Ishikawa (cell line): ENCODE results near the gene IP6K1.

Experiments used
- CEBPB ChIP-seq: IDR thresholded peaks from 2 replicates; pipeline ENCODE4 v1.6.1; 2012
- CREB1 ChIP-seq: IDR thresholded peaks from 2 replicates; pipeline ENCODE4 v1.6.1; 2012; ENCODE audit warnings: low read depth
- EGR1 ChIP-seq: IDR thresholded peaks from 2 replicates; pipeline ENCODE4 v1.6.1; 2012
- EP300 ChIP-seq: IDR thresholded peaks from 2 replicates; pipeline ENCODE4 v1.6.1; 2012; ENCODE audit warnings: borderline replicate concordance
- FOXM1 ChIP-seq: IDR thresholded peaks from 2 replicates; pipeline ENCODE4 v1.6.1; 2012; ENCODE audit warnings: low read depth, borderline replicate concordance
- NFIC ChIP-seq: IDR thresholded peaks from 2 replicates; pipeline ENCODE4 v1.6.1; 2012
- RAD21 ChIP-seq: IDR thresholded peaks from 2 replicates; pipeline ENCODE4 v1.6.1; 2012; ENCODE audit warnings: low read depth
- TAF1 ChIP-seq: IDR thresholded peaks from 2 replicates; pipeline ENCODE4 v1.6.1; 2012; ENCODE audit warnings: low read depth, mild to moderate bottlenecking
- TCF12 ChIP-seq: IDR thresholded peaks from 2 replicates; pipeline ENCODE4 v1.6.1; 2012; ENCODE audit warnings: low read depth
- TEAD4 ChIP-seq: IDR thresholded peaks from 2 replicates; pipeline ENCODE4 v1.6.1; 2012
- YY1 ChIP-seq: IDR thresholded peaks from 2 replicates; pipeline ENCODE4 v1.6.1; 2012; ENCODE audit warnings: low read depth
- ZBTB7A ChIP-seq: IDR thresholded peaks from 2 replicates; pipeline ENCODE4 v1.6.1; 2012; ENCODE audit warnings: low read depth
- TF ChIP-seq, protein P1 (sequence below): IDR thresholded peaks from 2 replicates; pipeline ENCODE4 v1.6.1; 2012; ENCODE audit warnings: low read depth, mild to moderate bottlenecking
- TF ChIP-seq, protein P2 (sequence below): IDR thresholded peaks from 2 replicates; pipeline ENCODE4 v1.6.1; 2012
- TF ChIP-seq, protein P3 (sequence below): IDR thresholded peaks from 2 replicates; pipeline ENCODE4 v1.6.1; 2012

Gene IP6K1

DNA sequence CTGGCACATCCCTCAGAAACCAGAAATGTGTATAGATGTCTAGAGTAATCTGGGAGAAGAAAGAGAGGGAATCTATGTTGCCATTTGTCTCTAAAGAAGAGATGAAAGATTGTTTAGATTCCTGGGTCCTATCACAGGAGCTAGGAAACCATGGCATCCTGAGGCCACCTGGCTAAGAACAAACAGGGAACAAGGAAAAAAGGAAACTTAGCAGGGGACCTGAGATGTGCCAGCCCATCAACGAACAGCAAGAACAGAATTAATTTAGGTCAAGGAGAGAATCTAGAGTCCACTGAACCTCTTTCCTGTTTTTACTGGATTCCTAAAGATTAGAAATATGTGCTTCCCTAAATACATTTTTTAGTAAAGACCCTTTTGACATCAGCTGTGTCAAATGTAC, 30.3 kb downstream of the IP6K1 start:
- TF ChIP-seq, protein P1, sequence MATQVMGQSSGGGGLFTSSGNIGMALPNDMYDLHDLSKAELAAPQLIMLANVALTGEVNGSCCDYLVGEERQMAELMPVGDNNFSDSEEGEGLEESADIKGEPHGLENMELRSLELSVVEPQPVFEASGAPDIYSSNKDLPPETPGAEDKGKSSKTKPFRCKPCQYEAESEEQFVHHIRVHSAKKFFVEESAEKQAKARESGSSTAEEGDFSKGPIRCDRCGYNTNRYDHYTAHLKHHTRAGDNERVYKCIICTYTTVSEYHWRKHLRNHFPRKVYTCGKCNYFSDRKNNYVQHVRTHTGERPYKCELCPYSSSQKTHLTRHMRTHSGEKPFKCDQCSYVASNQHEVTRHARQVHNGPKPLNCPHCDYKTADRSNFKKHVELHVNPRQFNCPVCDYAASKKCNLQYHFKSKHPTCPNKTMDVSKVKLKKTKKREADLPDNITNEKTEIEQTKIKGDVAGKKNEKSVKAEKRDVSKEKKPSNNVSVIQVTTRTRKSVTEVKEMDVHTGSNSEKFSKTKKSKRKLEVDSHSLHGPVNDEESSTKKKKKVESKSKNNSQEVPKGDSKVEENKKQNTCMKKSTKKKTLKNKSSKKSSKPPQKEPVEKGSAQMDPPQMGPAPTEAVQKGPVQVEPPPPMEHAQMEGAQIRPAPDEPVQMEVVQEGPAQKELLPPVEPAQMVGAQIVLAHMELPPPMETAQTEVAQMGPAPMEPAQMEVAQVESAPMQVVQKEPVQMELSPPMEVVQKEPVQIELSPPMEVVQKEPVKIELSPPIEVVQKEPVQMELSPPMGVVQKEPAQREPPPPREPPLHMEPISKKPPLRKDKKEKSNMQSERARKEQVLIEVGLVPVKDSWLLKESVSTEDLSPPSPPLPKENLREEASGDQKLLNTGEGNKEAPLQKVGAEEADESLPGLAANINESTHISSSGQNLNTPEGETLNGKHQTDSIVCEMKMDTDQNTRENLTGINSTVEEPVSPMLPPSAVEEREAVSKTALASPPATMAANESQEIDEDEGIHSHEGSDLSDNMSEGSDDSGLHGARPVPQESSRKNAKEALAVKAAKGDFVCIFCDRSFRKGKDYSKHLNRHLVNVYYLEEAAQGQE: no peak
- TF ChIP-seq CEBPB (no peak), RAD21 (no peak), ZBTB7A (no peak), FOXM1 (no peak), EGR1 (no peak), NFIC (no peak), TCF12 (no peak), EP300 (no peak), YY1 (no peak), TEAD4 (no peak), TAF1 (no peak), CREB1 (no peak)
- TF ChIP-seq, protein P2, sequence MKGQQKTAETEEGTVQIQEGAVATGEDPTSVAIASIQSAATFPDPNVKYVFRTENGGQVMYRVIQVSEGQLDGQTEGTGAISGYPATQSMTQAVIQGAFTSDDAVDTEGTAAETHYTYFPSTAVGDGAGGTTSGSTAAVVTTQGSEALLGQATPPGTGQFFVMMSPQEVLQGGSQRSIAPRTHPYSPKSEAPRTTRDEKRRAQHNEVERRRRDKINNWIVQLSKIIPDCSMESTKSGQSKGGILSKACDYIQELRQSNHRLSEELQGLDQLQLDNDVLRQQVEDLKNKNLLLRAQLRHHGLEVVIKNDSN: no peak
- TF ChIP-seq, protein P3, sequence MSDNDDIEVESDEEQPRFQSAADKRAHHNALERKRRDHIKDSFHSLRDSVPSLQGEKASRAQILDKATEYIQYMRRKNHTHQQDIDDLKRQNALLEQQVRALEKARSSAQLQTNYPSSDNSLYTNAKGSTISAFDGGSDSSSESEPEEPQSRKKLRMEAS: no peak

DNA sequence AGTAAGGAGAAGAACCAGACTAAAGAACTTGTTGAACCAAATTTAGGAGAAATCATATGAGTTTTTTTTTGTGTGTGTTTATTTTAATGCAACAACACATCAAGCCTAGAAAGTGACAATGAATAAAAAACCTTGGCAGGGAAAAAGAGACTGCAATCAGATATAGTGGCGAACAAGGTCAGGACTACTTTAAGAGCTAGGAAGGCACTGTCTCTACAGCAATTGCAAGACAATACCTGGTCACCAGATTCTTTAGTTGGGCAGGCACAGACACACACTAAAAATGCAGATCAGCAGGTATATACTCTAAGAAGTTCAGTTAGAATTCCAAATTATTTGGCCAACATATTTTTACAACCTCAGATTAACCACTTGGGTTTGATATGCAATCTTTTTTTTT, 31.8 kb downstream of the IP6K1 start:
- TF ChIP-seq, protein P3: no peak
- TF ChIP-seq, protein P2: no peak
- no peak for TF ChIP-seq NFIC
- TF ChIP-seq EP300: no peak
- no peak for TF ChIP-seq TCF12
- no peak for TF ChIP-seq ZBTB7A

DNA sequence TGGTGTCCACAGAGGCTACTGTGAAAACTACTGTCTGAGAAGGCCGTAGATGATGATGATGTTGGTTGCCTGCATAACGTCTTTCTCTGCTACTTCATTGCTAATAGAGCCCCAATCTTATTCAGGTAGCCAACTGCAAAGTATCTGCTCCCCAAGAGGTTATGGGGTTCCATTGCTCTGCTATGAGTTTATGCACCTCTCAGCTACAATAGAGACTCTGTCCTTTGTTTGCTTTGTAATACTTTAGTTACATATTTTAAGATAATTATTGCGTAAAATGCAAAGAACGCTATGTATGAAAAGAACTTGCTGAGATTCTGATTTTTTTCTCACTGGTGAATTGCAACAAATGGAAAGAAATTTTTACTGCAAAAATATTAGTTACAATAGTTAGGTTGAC, 34.8 kb downstream of the IP6K1 start:
- TF ChIP-seq RAD21: no peak

DNA sequence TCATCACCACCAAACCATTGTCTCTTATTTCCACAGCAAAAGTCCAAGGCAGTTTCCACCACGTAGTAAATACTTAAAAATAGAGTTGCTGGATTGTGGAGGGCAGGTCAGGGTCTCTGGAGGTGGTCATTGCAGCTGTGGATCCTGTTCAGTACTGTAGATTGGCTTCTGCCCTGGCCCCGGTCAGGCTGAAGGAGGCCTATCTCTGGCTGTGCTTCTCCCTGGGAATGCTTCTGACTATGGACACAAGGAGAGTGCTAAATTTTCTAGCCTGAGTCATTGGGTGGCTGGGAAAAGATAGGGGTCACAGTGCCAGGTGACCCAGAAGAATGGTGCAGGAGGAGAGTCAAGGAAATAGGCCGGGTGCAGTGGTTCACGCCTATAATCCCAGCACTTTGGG, 36.3 kb downstream of the IP6K1 start:
- TF ChIP-seq, protein P2: no peak
- TF ChIP-seq, protein P3: no peak
- TF ChIP-seq CREB1: no peak
- no peak for TF ChIP-seq EGR1
- TF ChIP-seq RAD21: no peak
- TF ChIP-seq TAF1: no peak
- TF ChIP-seq TCF12: no peak

DNA sequence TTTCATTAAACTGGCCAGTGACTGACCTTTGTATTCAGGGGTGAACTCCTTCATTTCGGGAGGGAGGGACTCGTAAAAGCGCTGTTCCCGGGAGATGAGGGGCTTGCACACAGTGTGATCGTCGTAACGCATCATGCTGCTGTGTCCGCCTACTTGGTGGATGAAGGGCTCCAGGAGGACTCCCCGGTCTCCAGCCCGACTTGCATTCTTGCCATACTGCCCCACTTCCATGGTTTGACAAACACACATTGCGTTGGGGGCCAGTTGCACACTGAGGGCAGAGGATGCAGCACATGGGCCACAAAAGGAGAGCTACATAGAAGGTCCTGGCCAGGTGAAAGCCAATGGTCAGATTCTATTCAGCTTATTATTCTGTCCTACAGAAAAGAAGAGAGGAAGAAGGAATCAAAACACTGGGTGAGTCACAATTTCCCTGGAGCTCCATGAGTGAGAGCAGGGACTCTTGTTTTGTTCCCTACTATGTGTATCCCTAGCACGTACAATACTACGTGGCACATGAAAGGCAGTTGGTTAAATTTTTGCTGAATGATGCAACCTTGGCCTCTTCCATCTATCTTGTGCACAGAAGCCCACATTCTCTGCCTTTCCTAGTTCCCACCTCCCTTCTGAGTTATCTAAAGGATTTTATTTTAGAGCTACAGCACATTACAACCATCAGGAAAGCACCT, 38.4 kb downstream of the IP6K1 start:
- TF ChIP-seq TEAD4 (no peak), EGR1 (no peak), CREB1 (no peak), EP300 (no peak), ZBTB7A (no peak), FOXM1 (no peak), YY1 (no peak), TCF12 (no peak)
- TF ChIP-seq, protein P2: no peak
- TF ChIP-seq, protein P3: no peak
- TF ChIP-seq, protein P1: no peak
